IMR-90 (cell line): Measurements from ENCODE around the gene CDS2.

ENCODE experiments used
- BHLHE40 ChIP-seq: fragments of 150-350 bp; IDR thresholded peaks from 2 replicates; pipeline ENCODE4 v1.6.1; 2016; ENCODE audit warnings: mild to moderate bottlenecking, low read depth, low read length
- CEBPB ChIP-seq: IDR thresholded peaks from 2 replicates; pipeline ENCODE4 v1.6.1; 2012; ENCODE audit warnings: low read depth, low read length, improper control_type of control experiment
- CTCF ChIP-seq: conservative IDR thresholded peaks from 2 replicates; pipeline ENCODE4 v1.5.1; 2012; ENCODE audit warnings: mild to moderate bottlenecking, low read depth, low read length, improper control_type of control experiment
- MAFK ChIP-seq: IDR thresholded peaks from 2 replicates; pipeline ENCODE4 v1.6.1; 2012; ENCODE audit warnings: low read depth, low read length, improper control_type of control experiment
- MAZ ChIP-seq: IDR thresholded peaks from 2 replicates; pipeline ENCODE4 v1.6.1; 2012; ENCODE audit warnings: low read depth, mild to moderate bottlenecking, low read length, improper control_type of control experiment, moderate library complexity, borderline replicate concordance
- NFE2L2 ChIP-seq: fragments of 150-350 bp; IDR thresholded peaks from 2 replicates; pipeline ENCODE4 v1.6.1; 2016; ENCODE audit warnings: low read depth, mild to moderate bottlenecking, low read length
- POLR2A ChIP-seq: IDR thresholded peaks from 2 replicates; pipeline ENCODE4 v1.6.1; 2012; ENCODE audit warnings: mild to moderate bottlenecking, low read depth, low read length
- RAD21 ChIP-seq: IDR thresholded peaks from 2 replicates; pipeline ENCODE4 v1.6.1; 2012; ENCODE audit warnings: low read length, improper control_type of control experiment
- TF ChIP-seq, protein P1 (sequence below): fragments of 150-350 bp; IDR thresholded peaks from 2 replicates; pipeline ENCODE4 v1.6.1; 2016; ENCODE audit warnings: low read depth, mild to moderate bottlenecking, low read length, moderate library complexity, borderline replicate concordance

DNA sequence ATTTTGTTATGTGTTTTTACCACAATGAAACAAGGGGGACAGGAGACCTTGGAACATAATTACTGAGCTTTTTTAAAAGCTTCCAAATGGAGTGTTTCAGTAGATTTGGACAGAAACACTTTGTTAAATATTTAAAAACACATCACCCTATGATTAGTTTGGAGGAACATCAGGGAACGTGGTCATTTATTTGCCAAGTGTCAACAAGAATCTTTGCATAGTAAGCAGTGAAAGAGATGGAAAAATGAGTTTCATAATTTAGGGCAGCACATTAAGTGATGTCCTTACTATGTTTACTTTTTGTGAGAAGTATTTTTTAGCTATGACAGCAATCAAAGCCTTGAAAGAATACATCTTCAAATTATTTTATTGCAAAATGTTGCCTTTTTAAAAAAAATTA, 107.3 kb downstream of the CDS2 start:
- TF ChIP-seq CTCF (no peak), BHLHE40 (no peak), POLR2A (no peak), RAD21 (no peak), CEBPB (no peak), MAZ (no peak), MAFK (no peak), NFE2L2 (no peak)
- TF ChIP-seq, protein P1, sequence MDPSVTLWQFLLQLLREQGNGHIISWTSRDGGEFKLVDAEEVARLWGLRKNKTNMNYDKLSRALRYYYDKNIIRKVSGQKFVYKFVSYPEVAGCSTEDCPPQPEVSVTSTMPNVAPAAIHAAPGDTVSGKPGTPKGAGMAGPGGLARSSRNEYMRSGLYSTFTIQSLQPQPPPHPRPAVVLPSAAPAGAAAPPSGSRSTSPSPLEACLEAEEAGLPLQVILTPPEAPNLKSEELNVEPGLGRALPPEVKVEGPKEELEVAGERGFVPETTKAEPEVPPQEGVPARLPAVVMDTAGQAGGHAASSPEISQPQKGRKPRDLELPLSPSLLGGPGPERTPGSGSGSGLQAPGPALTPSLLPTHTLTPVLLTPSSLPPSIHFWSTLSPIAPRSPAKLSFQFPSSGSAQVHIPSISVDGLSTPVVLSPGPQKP = no peak
